Measurements from ENCODE around the gene POM121C. TPM values are rescaled to one million over a fixed set of nuclear protein-coding genes. Genes with fewer than 3 reads are reported as not detected.
"Not testable (repeated sequence)": the region's sequence is repeated elsewhere in the genome, so short reads cannot be mapped to it uniquely, and the experiment has no call there.

The POM121C gene
- total RNA-seq, 1 donor from 2014 or later, result 19.4 TPM

DNA sequence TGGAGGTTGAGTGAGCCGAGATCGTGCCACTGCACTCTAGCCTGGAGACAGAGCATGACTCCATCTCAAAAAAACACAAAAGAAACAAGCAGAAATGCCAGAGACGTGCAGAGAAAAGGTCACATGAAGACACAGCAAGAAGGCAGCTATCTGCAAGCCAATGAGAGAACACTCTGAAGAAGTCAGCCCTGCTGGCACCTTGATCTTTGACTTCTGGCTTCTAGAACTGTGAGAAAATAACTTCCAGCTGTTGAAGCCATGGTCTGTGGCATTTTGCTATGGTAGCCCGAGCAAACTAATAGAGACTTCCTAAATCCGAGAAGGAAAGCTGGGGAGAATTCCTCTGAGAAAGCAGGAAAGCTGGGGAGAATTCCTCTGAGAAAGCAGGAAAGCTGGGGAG, 36.2 kb downstream of the POM121C start:
- DNase-seq (ENCODE audit: missing footprints); intact Hi-C loops (cut with DNase I); ATAC-seq: not testable (repeated sequence)

- intact Hi-C loops (cut with DNase I); DNase-seq (ENCODE audit: missing footprints): not testable (repeated sequence)
- ATAC-seq, result peak; percentile 97
These were observed 43.5 kb downstream of the POM121C start for GRCh38 chr7:75442465-75443111.

DNA sequence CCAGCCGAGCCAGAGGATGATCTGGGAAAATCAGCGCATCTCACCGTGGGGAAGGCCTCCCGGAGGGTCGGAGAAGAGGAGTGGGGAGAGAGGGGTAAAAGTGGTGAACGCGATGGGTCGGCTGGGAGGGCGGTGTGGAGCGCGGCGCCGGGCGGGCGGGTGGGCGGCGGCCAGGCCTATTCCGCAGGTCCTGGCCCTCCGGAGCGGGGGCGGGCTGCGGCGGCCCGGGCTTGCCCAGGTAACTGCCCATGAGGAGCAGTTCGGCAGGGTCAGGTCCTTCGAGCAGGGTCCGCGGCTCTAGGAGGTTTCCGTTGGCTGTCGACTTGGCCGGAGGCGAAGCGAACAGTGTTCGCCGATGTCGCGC, 44.0 kb downstream of the POM121C start:
- DNase-seq (ENCODE audit: missing footprints); intact Hi-C loops (cut with DNase I): not testable (repeated sequence)
- peak; percentile 26 for ATAC-seq

DNA sequence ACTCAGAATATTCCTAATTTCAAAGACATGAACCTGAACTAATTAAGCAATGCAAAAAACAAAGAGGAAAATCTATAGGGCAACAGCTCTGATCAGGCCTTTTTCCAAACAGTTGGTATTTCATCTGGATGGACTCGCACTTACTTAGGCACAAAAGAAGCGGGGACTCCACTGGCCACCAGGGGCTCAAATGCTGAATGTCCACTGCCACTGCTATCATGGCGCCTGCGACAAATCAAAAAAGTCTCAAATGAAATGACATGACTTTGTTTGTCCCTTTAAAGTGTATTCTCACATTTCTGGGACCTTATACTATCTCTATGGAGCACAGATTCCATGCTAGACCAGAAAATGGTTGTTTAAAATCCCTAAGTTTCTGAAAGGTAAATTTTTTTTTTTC, 47.1 kb downstream of the POM121C start:
- intact Hi-C loops (cut with DNase I); DNase-seq (ENCODE audit: missing footprints); ATAC-seq: not testable (repeated sequence)

DNA sequence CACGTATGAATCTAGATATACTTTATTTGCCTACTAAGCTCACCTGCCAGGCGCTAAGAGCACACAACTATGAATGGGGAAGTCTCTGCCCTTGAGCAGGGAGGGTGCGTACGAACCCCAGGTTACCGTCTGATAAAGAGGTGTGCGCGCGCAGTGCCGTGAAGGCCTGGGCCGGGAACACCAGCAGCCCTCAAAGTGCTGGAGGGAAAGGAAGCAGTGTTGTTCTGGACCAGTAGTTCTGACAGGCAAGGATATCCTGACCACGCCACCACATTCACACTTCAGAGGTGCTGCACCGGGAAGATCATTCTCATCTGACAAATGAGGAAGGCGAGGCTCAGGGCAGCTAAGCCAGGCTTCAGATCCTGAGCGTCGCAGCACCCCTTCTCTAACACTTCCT, 62.6 kb downstream of the POM121C start:
- DNase-seq (ENCODE audit: missing footprints); ATAC-seq; intact Hi-C loops (cut with DNase I): not testable (repeated sequence)

DNA sequence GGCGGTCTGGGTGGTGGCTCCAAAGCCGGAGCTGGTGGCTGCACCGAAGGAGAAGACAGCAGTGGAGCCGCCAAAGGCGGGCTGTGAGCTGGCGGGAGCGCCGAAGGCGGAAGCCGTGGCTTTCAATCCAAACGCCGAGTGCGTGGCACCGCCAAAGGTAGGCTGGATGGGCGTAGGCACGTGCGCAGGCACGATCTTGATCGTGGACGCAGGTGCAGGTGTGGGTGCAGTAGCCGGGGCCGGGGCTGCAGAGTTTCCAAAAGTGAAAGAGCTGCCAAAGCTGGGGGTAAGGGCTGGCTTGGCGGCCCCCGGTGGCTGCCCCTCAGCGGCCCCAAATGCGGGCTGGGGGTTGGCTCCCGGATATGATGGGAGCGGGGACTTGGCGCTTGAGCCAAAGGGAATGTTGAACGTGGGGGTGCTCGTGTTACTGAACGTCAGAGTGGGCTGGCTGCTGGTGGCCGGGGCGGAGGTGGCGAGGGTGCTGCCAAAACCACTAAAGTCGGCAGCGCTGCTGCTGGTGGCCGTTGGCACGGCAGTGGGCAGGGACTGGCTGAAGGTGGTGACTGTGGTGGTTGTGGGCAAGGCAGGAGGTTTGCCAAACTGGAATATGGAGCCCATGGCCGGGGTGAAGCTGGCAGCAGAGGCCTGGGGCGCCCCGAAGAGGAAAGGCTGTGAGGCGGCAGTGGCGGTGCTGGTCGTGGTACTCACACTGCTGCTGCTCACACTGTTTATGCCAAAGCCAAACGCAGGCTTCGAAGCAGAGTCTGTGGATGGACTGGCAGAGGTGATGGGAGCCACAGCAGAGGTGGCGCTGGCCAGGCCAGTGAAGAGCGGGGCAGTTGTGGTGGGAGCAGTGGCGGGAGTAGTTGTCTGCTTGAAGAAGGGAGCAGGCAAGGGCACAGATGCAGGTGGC, 64.0 kb downstream of the POM121C start:
- ATAC-seq; intact Hi-C loops (cut with DNase I): not testable (repeated sequence)
- peak; percentile 48 for DNase-seq (ENCODE audit: missing footprints)

- ATAC-seq; intact Hi-C loops (cut with DNase I): not testable (repeated sequence)
These were observed 65.9 kb downstream of the POM121C start for GRCh38 chr7:75420152-75420551.

DNA sequence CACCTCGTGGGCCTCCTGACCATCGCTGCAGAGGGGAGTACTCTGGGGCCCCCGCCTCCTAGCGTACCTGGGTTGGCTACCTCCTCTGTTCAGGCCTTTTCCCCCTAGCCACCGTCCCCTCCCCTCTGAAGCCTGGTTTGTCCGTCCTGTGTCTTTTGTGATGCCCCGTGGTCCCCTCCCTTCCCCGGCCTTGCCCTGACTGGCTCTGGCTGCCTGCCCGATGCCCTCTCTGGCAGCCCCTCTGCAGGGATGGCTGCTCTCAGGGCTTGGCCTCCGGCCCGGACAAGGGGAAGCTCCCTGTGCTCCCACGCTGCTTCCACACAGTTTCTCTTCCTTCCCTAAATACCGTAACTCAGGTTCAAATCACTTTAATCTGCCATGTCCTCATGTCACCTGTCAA, 66.4 kb downstream of the POM121C start:
- peak; percentile 59 for ATAC-seq
- DNase-seq (ENCODE audit: missing footprints), result peak; percentile 77
- intact Hi-C loops (cut with DNase I), result not testable (repeated sequence)

More at GRCh38 chr7:75420152-75420551, 65.9 kb downstream of the POM121C start:
- DNase-seq (ENCODE audit: missing footprints), result not testable (repeated sequence)

DNA sequence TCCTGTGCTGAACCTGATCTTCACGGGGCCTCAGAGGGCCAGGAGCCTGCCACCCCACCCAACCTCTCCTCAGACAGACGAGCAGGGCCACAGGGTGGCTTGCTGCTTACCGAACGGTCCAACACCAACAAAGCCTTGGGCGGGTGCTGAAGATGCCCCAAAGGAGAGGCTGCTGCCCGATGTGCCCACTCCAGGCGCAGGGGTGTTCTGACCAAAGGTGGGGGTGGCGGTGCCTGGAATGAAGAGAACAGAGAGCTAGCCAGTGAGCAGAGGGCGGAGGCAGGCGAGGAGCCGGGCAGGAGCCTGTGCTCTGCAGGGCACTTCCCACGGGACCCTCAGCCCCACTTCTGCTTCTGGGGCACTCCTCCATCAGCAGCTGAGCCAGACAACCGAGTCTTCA, 66.9 kb downstream of the POM121C start:
- DNase-seq (ENCODE audit: missing footprints); intact Hi-C loops (cut with DNase I): not testable (repeated sequence)
- peak; percentile 1 for ATAC-seq

DNA sequence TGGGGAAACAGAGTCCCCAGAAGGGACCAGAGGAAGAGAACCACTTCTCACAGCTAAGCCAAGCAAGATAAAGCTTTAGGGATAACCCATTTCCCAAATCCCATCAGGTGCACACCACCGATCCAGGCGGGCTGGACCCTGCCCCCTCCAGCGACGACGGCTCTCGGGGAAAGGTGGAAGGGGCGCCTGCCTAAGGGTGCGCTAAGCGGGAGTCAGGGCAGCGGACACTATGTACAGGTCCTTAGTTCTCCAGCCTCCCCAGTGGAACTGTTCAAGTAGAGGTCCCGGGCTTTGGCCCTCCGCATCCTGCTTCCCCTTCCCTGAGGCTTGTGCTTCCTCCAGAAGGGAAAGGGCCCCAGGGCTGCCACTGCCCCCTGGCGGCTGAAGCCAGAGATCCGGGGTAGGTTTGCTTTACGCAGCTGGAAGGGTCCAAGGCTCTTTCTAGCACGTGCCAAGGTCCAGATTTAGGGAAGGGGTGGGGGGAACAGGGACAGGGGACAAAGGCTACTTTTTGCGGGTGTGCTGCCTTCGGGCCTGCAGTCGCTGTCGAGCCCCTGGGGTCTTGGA, 67.7 kb downstream of the POM121C start:
- ATAC-seq; DNase-seq (ENCODE audit: missing footprints); intact Hi-C loops (cut with DNase I): not testable (repeated sequence)

DNA sequence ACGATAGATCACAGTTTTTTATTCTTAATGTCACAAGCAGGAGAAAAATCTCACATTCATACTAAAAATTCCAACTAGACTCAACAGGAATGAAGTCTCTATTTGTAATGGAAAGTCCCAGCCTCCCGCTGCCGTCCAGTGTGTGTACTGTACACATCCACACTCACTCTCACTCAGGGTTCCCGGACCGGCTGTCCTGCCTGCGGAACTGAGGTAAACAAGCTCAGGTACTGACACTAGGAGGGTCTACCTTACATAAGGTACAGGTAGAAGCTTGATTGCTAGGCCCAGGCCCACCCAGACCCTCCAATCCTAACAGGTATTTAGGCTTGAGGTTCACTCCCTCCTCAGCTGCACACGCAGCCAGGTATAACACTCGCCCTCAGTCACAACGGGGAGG, 69.3 kb downstream of the POM121C start:
- intact Hi-C loops (cut with DNase I); ATAC-seq: not testable (repeated sequence)
- DNase-seq (ENCODE audit: missing footprints), result peak; percentile 55

- DNase-seq (ENCODE audit: missing footprints); intact Hi-C loops (cut with DNase I); ATAC-seq: not testable (repeated sequence)
These were observed 70.2 kb downstream of the POM121C start for GRCh38 chr7:75415829-75416373.

GRCh38 chr7:75415428-75415817, 70.7 kb downstream of the POM121C start:
- ATAC-seq; DNase-seq (ENCODE audit: missing footprints); intact Hi-C loops (cut with DNase I): not testable (repeated sequence)

DNA sequence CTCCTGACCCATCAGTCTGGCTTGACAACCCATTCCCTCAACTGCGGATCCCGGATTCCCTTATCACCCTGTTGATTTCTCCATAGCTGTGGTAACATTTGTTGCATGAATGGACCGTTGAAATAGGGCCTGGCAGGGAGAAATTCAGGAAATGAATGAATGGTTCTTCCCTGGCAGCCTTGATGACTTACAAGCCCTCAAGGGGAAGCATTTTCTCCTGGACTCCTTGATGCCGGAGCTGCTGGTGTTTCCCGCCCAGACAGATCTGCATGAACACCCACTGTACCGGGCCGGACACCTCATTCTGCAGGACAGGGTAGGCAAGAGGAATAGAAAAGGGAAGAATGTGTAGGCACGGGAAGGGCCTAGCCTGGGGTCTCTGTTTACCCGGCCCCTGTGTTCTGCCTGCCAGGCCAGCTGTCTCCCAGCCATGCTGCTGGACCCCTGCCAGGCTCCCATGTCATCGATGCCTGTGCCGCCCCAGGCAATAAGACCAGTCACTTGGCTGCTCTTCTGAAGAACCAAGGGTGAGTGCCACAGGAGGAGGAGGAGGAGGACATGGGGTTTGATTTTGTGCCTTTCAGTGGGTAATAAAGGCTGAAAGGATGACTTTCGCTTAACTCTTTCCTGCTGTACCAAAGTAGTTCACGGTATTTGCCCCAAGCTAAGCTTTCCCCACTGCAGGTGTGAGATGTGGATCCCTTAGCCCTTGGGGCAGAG, 71.2 kb downstream of the POM121C start:
- DNase-seq (ENCODE audit: missing footprints), result not testable (repeated sequence)

GRCh38 chr7:75414204-75414603, 71.9 kb downstream of the POM121C start:
- intact Hi-C loops (cut with DNase I); ATAC-seq; DNase-seq (ENCODE audit: missing footprints): not testable (repeated sequence)

More for the DNA sequence above, 71.2 kb downstream of the POM121C start:
- ATAC-seq; intact Hi-C loops (cut with DNase I): not testable (repeated sequence)

- DNase-seq (ENCODE audit: missing footprints); intact Hi-C loops (cut with DNase I); ATAC-seq: not testable (repeated sequence)
These were observed 75.3 kb downstream of the POM121C start for GRCh38 chr7:75410823-75411173.

- DNase-seq (ENCODE audit: missing footprints), result peak; percentile 61
These were observed 75.9 kb downstream of the POM121C start for GRCh38 chr7:75409880-75410822.

More at GRCh38 chr7:75409880-75410822, 75.9 kb downstream of the POM121C start:
- peak; percentile 97 for ATAC-seq
- intact Hi-C loops (cut with DNase I), result not testable (repeated sequence)

Data from Right ventricle myocardium inferior (tissue), 1 donor.